Endothelial cell of umbilical vein (primary cell): ENCODE results near the gene BUB1B. TPM values are rescaled to one million over a fixed set of nuclear protein-coding genes. Genes with fewer than 3 reads are reported as not detected.

Source experiments
- BruUV-seq: library from RNA; stranded (reverse); fragments of 400-500 nt; replicated peaks from 2 replicates; lab custom pipeline; 2021; lab: Mats Ljungman, UMichigan
- CTCF ChIA-PET: fragments of 300-600, 350-600 bp; sonication (Branson Sonifier 250); formaldehyde crosslinking; loops from one replicate; lab custom pipeline; 2021; ENCODE audit warnings: antibody characterized with exemption, inconsistent platforms; lab: Charles Lee
- POLR2A ChIA-PET: fragments of 300-600, 350-600 bp; sonication (Branson Sonifier 250); formaldehyde crosslinking; loops from one replicate; lab custom pipeline; 2021; ENCODE audit warnings: antibody characterized with exemption, inconsistent platforms; lab: Charles Lee
- DNase-seq: peaks from one replicate; pipeline ENCODE4 v3.0.0-alpha.2; 2011; ENCODE audit warnings: low read depth, low spot score
- FAIRE-seq: peaks from 2 replicates; lab custom pipeline; 2011; peaks lifted over from hg19 to GRCh38; lab: Jason Lieb, UNC
- H2AFZ ChIP-seq: 2 replicates; pipeline ENCODE4 v1.6.0; 2012; ENCODE audit warnings: low read depth, low read length, control low read depth, inconsistent platforms
- H3K27ac ChIP-seq: 2 replicates; pipeline ENCODE4 v1.5.1; 2011; ENCODE audit warnings: low read depth, mild to moderate bottlenecking, control low read depth, low read length, moderate library complexity; ENCODE audit not compliant: insufficient read depth
- H3K27me3 ChIP-seq, 2 experiments: 2 replicates each; pipeline versions ENCODE4 v1.6.0 to v1.6.1; 2011; ENCODE audit warnings: low read length in 2 of 2, mixed read lengths in 1 of 2; ENCODE audit not compliant: control insufficient read depth in 2 of 2, insufficient read depth in 2 of 2
- H3K36me3 ChIP-seq, 2 experiments: 2 replicates in 1 of 2; 3 replicates in 1 of 2; pipeline ENCODE4 v1.5.1; 2011; ENCODE audit warnings: low read length in 2 of 2, mild to moderate bottlenecking in 1 of 2, moderate library complexity in 1 of 2; ENCODE audit not compliant: control insufficient read depth in 2 of 2, insufficient read depth in 2 of 2; ENCODE audit errors: extremely low read depth in 1 of 2
- H3K4me1 ChIP-seq: 3 replicates; pipeline ENCODE4 v1.5.1; 2011; ENCODE audit warnings: mild to moderate bottlenecking, low read length; ENCODE audit not compliant: control insufficient read depth, insufficient read depth; ENCODE audit errors: extremely low read depth
- H3K4me2 ChIP-seq: 2 replicates; pipeline ENCODE4 v1.6.1; 2011; ENCODE audit warnings: low read length, control low read depth, mixed read lengths; ENCODE audit not compliant: insufficient read depth
- H3K4me3 ChIP-seq, 3 experiments: fragments of 200-600 bp in 1 of 3; sonication (generic), shearing (Covaris generic) in 1 of 3; replicated peaks in 1 of 3; 2 replicates each; pipeline ENCODE4 v1.5.1; 2011 to 2016; ENCODE audit warnings: control low read depth in 3 of 3, low read length in 3 of 3, mild to moderate bottlenecking in 2 of 3, inconsistent platforms in 1 of 3, low read depth in 1 of 3, moderate library complexity in 1 of 3; ENCODE audit not compliant: insufficient read depth in 1 of 3
- H3K79me2 ChIP-seq: 2 replicates; pipeline ENCODE4 v1.6.0; 2012; ENCODE audit warnings: low read length, inconsistent platforms; ENCODE audit not compliant: control insufficient read depth, insufficient read depth
- H3K9ac ChIP-seq: replicated peaks from 2 replicates; pipeline ENCODE3; 2011; ENCODE audit warnings: low read length, control low read depth; ENCODE audit not compliant: insufficient read depth; ENCODE audit errors: extremely low read depth
- H3K9me1 ChIP-seq: replicated peaks from 3 replicates; pipeline ENCODE4 v1.6.0; 2011; ENCODE audit warnings: mild to moderate bottlenecking, low read length; ENCODE audit not compliant: control insufficient read depth, insufficient read depth; ENCODE audit errors: extremely low read depth
- H3K9me3 ChIP-seq: replicated peaks from 2 replicates; pipeline ENCODE4 v1.5.1; 2012; ENCODE audit warnings: low read length, inconsistent platforms; ENCODE audit not compliant: control insufficient read depth, insufficient read depth
- H4K20me1 ChIP-seq: replicated peaks from 2 replicates; pipeline ENCODE3; 2011; ENCODE audit warnings: mild to moderate bottlenecking, low read length; ENCODE audit not compliant: control insufficient read depth, insufficient read depth; ENCODE audit errors: extremely low read depth
- MYC ChIP-seq: IDR thresholded peaks from one replicate; pipeline ENCODE4 v1.6.1; 2011; ENCODE audit warnings: mild to moderate bottlenecking, low read depth, low read length
- dilution Hi-C: fragments of 300-500 bp; cut with MboI; formaldehyde crosslinking; loops from one replicate; pipeline ENCODE4 v1.15.0; 2019; ENCODE audit warnings: low sequenced_read_pairs; ENCODE audit not compliant: extremely low pct_ligation_motif_present
- intact Hi-C: fragments of 100-400 bp; cut with micrococcal nuclease; formaldehyde crosslinking; loops from one replicate; pipeline ENCODE4 v1.10.0; 2022
- polyA plus RNA-seq, 4 experiments: library from polyadenylated mRNA; depleted of rRNA in 3 of 4; stranded (reverse) in 3 of 4; unstranded in 1 of 4; fragments of >200 nt; gene quantifications; 2 replicates each; pipeline versions ENCODE4 v1.2.1 to v1.2.3, GENCODE V29; 2011 to 2012; ENCODE audit warnings: missing spikeins in 1 of 4
- total RNA-seq: library from RNA; stranded (reverse); gene quantifications from 2 replicates; pipeline ENCODE4 v1.2.3, GENCODE V29; 2021
- TF ChIP-seq, protein P1 (sequence below), 2 donors: IDR thresholded peaks; 1 replicate in 1 of 2; 2 replicates in 1 of 2; pipeline ENCODE4 v1.5.1; 2011; ENCODE audit warnings: low read length in 2 of 2, mild to moderate bottlenecking in 2 of 2, moderate library complexity in 2 of 2, control low read depth in 1 of 2, inconsistent platforms in 1 of 2, low read depth in 1 of 2; ENCODE audit not compliant: insufficient read depth in 1 of 2; ENCODE audit errors: extremely low read depth in 1 of 2

The BUB1B gene
- total and polyA plus RNA-seq, 2 donors (not counting 3 experiments of a cell fraction or from before 2014, with no cell fraction given): 12.2 to 69.8 TPM

DNA sequence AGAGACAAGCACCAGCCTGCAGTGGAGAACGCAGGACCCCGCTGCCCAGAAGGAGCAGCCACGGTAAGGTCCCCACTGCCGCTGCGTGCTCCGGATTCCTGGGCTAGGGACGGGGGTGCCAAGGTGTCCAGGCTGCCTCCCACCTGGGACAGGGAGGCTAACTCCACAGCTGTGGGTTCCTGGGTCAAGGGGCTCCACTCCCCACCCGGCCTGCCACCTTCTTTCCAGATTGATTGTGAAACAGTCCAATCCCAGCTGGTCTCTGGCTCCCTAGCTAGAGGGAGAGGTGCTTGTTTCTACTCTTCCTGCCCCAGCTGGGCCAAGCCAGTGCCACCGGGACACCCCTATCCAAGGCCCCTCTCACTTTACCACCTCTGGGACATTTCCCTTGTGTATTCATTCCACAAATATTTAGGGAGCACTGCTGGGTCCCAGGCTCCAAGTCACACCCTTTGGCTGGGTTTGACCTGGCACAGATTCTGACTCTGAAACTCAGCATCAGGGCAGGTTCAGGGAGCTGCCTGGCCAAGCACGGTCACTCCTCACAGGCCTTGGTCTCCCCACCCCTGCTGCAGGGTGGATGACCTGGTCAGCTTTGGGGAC lies 79.9 kb downstream of the BUB1B start:
- intact Hi-C loops: no loop called here
- no peaks in the 10 kb centered on the region for H4K20me1 ChIP-seq
- H3K27ac ChIP-seq: no peak overlapping the region
- dilution Hi-C loops: no loop called here
- TF ChIP-seq, protein P1, sequence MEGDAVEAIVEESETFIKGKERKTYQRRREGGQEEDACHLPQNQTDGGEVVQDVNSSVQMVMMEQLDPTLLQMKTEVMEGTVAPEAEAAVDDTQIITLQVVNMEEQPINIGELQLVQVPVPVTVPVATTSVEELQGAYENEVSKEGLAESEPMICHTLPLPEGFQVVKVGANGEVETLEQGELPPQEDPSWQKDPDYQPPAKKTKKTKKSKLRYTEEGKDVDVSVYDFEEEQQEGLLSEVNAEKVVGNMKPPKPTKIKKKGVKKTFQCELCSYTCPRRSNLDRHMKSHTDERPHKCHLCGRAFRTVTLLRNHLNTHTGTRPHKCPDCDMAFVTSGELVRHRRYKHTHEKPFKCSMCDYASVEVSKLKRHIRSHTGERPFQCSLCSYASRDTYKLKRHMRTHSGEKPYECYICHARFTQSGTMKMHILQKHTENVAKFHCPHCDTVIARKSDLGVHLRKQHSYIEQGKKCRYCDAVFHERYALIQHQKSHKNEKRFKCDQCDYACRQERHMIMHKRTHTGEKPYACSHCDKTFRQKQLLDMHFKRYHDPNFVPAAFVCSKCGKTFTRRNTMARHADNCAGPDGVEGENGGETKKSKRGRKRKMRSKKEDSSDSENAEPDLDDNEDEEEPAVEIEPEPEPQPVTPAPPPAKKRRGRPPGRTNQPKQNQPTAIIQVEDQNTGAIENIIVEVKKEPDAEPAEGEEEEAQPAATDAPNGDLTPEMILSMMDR (IDR thresholded peaks at IDR 0.05; ENCODE audit: extremely low read depth in 1 of 2, insufficient read depth in 1 of 2, low read depth in 1 of 2, low read length in 2 of 2): no peak
- no peak for TF ChIP-seq MYC
- DNase-seq (no peak), FAIRE-seq (no peak)
- peaks cover 4% of the 10 kb centered on the region for H3K4me1 ChIP-seq
- CTCF ChIA-PET: interaction anchor here (0.8 to 7.9 kb wide), 4 partner anchors 10 to 39 kb away, joined by 3 to 63 read pairs (median 13); no protein-coding TSS in a partner anchor
- no peaks in the 10 kb centered on the region for H3K36me3 ChIP-seq
- no peak overlapping the region for H2AFZ ChIP-seq
- H3K9me3 ChIP-seq: no peaks in the 10 kb centered on the region
- no TSS peak for BruUV-seq
- H3K4me3 ChIP-seq: no peak overlapping the region
- H3K4me2 ChIP-seq: no peak overlapping the region
- peaks cover 10 to 15% of the 10 kb centered on the region in 2 experiments for H3K27me3 ChIP-seq
- H3K9ac ChIP-seq: no peak overlapping the region
- POLR2A ChIA-PET: no interaction called here
- no peaks in the 10 kb centered on the region for H3K9me1 ChIP-seq
- H3K79me2 ChIP-seq: no peaks in the 10 kb centered on the region
